HUES48 (cell line): Measurements from ENCODE around the gene MAGEA4.
"Not testable (repeated sequence)": the region's sequence is repeated elsewhere in the genome, so short reads cannot be mapped to it uniquely, and the experiment has no call there.

Source experiments
- H3K27ac ChIP-seq: one replicate; pipeline ENCODE4 v1.7.0; 2013; ENCODE audit warnings: low read depth, low read length, inconsistent platforms
- H3K27me3 ChIP-seq: 2 replicates; pipeline ENCODE4 v1.6.1; 2013; ENCODE audit warnings: mild to moderate bottlenecking, low read length; ENCODE audit not compliant: control insufficient read depth, insufficient read depth
- H3K36me3 ChIP-seq: 2 replicates; pipeline ENCODE4 v1.6.1; 2013; ENCODE audit warnings: low read length; ENCODE audit not compliant: control insufficient read depth, insufficient read depth
- H3K4me1 ChIP-seq: 2 replicates; pipeline ENCODE4 v1.6.1; 2013; ENCODE audit warnings: mild to moderate bottlenecking, low read length; ENCODE audit not compliant: control insufficient read depth, insufficient read depth
- H3K4me3 ChIP-seq: 2 replicates; pipeline ENCODE4 v1.5.1; 2013; ENCODE audit warnings: mild to moderate bottlenecking, low read depth, low read length
- H3K9ac ChIP-seq: 2 replicates; pipeline ENCODE4 v1.6.1; 2013; ENCODE audit warnings: mild to moderate bottlenecking, low read depth, low read length, moderate library complexity
- H3K9me3 ChIP-seq: 2 replicates; pipeline ENCODE4 v1.6.1; 2013; ENCODE audit warnings: low read length; ENCODE audit not compliant: control insufficient read depth, insufficient read depth

MAGEA4 gene

GRCh38 chrX:151901826-151902225 is 10.9 kb upstream of the MAGEA4 start:
- no peak overlapping the region for H3K4me3 ChIP-seq
- H3K9me3 ChIP-seq = peaks cover 68% of the 10 kb centered on the region
- no peaks in the 10 kb centered on the region for H3K36me3 ChIP-seq
- no peaks in the 10 kb centered on the region for H3K4me1 ChIP-seq
- no peaks in the 10 kb centered on the region for H3K27me3 ChIP-seq
- H3K27ac ChIP-seq = no peak overlapping the region
- H3K9ac ChIP-seq = no peak overlapping the region

GRCh38 chrX:151902813-151903591 is 9.7 kb upstream of the MAGEA4 start:
- Histone ChIP-seq H3K9me3 (peaks cover 76% of the 10 kb centered on the region), H3K9ac (no peak overlapping the region), H3K4me3 (no peak overlapping the region)

GRCh38 chrX:151904989-151905388 is 7.7 kb upstream of the MAGEA4 start:
- Histone ChIP-seq H3K27me3 (no peaks in the 10 kb centered on the region), H3K36me3 (no peaks in the 10 kb centered on the region), H3K9me3 (peaks cover 69% of the 10 kb centered on the region), H3K4me1 (no peaks in the 10 kb centered on the region), H3K27ac (no peak overlapping the region), H3K9ac (no peak overlapping the region), H3K4me3 (no peak overlapping the region)

More at GRCh38 chrX:151902813-151903591, 9.7 kb upstream of the MAGEA4 start:
- H3K36me3 ChIP-seq = no peaks in the 10 kb centered on the region
- H3K27me3 ChIP-seq = no peaks in the 10 kb centered on the region
- H3K4me1 ChIP-seq = no peaks in the 10 kb centered on the region
- no peak overlapping the region for H3K27ac ChIP-seq

- Histone ChIP-seq H3K27me3 (no peaks in the 10 kb centered on the region), H3K4me1 (no peaks in the 10 kb centered on the region), H3K9me3 (peaks cover 16% of the 10 kb centered on the region; the same call in 1 of the 2 replicates), H3K27ac (no peak overlapping the region), H3K36me3 (no peaks in the 10 kb centered on the region), H3K9ac (no peak overlapping the region), H3K4me3 (no peak overlapping the region)
Observed at GRCh38 chrX:151912221-151912620, 468 bp upstream of the MAGEA4 start.

GRCh38 chrX:151918736-151919135 is 6.0 kb downstream of the MAGEA4 start:
- H3K9ac ChIP-seq = not testable (repeated sequence)

GRCh38 chrX:151919610-151920009 is 6.9 kb downstream of the MAGEA4 start:
- H3K9me3 ChIP-seq = peaks cover 18% of the 10 kb centered on the region
- H3K4me1 ChIP-seq = no peaks in the 10 kb centered on the region
- H3K27me3 ChIP-seq = no peaks in the 10 kb centered on the region
- no peaks in the 10 kb centered on the region for H3K36me3 ChIP-seq
- H3K4me3 ChIP-seq = no peak overlapping the region
- no peak overlapping the region for H3K27ac ChIP-seq
- H3K9ac ChIP-seq = no peak overlapping the region

More at GRCh38 chrX:151918736-151919135, 6.0 kb downstream of the MAGEA4 start:
- H3K27ac ChIP-seq, H3K27me3 ChIP-seq, H3K4me1 ChIP-seq, H3K36me3 ChIP-seq, H3K4me3 ChIP-seq: not testable (repeated sequence)
- peaks cover 18% of the 10 kb centered on the region for H3K9me3 ChIP-seq

GRCh38 chrX:151920101-151920500 is 7.4 kb downstream of the MAGEA4 start:
- Histone ChIP-seq H3K4me3 (no peak overlapping the region), H3K27ac (no peak overlapping the region), H3K9me3 (peaks cover 20% of the 10 kb centered on the region), H3K36me3 (no peaks in the 10 kb centered on the region), H3K4me1 (no peaks in the 10 kb centered on the region), H3K27me3 (no peaks in the 10 kb centered on the region), H3K9ac (no peak overlapping the region)

GRCh38 chrX:151920530-151920929 is 7.8 kb downstream of the MAGEA4 start:
- Histone ChIP-seq H3K27ac (no peak overlapping the region), H3K9ac (no peak overlapping the region), H3K4me3 (no peak overlapping the region), H3K27me3 (no peaks in the 10 kb centered on the region), H3K36me3 (no peaks in the 10 kb centered on the region), H3K4me1 (no peaks in the 10 kb centered on the region), H3K9me3 (peaks cover 24% of the 10 kb centered on the region)

GRCh38 chrX:151921292-151921691 is 8.6 kb downstream of the MAGEA4 start:
- H3K36me3 ChIP-seq = no peaks in the 10 kb centered on the region
- H3K9ac ChIP-seq = no peak overlapping the region
- no peak overlapping the region for H3K4me3 ChIP-seq
- no peaks in the 10 kb centered on the region for H3K27me3 ChIP-seq
- H3K9me3 ChIP-seq = peaks cover 32% of the 10 kb centered on the region
- H3K4me1 ChIP-seq = no peaks in the 10 kb centered on the region
- H3K27ac ChIP-seq = no peak overlapping the region

- no peak overlapping the region for H3K27ac ChIP-seq
- H3K36me3 ChIP-seq = no peaks in the 10 kb centered on the region
- H3K9ac ChIP-seq = no peak overlapping the region
- no peaks in the 10 kb centered on the region for H3K4me1 ChIP-seq
- H3K9me3 ChIP-seq = peaks cover 36% of the 10 kb centered on the region
- H3K27me3 ChIP-seq = no peaks in the 10 kb centered on the region
- H3K4me3 ChIP-seq = no peak overlapping the region
Observed at GRCh38 chrX:151921866-151922265, 9.2 kb downstream of the MAGEA4 start.

- Histone ChIP-seq H3K9ac (no peak overlapping the region), H3K4me3 (no peak overlapping the region), H3K4me1 (no peaks in the 10 kb centered on the region), H3K27me3 (no peaks in the 10 kb centered on the region), H3K9me3 (peaks cover 36% of the 10 kb centered on the region), H3K27ac (no peak overlapping the region), H3K36me3 (no peaks in the 10 kb centered on the region)
Observed at GRCh38 chrX:151922692-151923091, 10.0 kb downstream of the MAGEA4 start.
